B cell (primary cell): Measurements from ENCODE around the gene TIAM1. TPM values are rescaled to one million over a fixed set of nuclear protein-coding genes. Genes with fewer than 3 reads are reported as not detected.

Experiments
- ATAC-seq: fragments of 200-7000 bp; cut with Tn5 transposase; one replicate; pipeline ENCODE4 v1.10.0; 2021; ENCODE audit warnings: low read depth, mild to moderate bottlenecking, moderate number of reproducible peaks, moderate library complexity
- CTCF ChIA-PET: fragments of 350-600 bp; sonication (Branson Sonifier 250); formaldehyde crosslinking; loops from one replicate; lab custom pipeline; 2021; ENCODE audit warnings: antibody characterized with exemption, inconsistent platforms; lab: Charles Lee
- POLR2A ChIA-PET: fragments of 350-600 bp; sonication (Branson Sonifier 250); formaldehyde crosslinking; loops from one replicate; lab custom pipeline; 2021; ENCODE audit warnings: antibody characterized with exemption; lab: Charles Lee
- DNase-seq: peaks from one replicate; pipeline ENCODE4 v3.0.0; 2013
- H2AFZ ChIP-seq: 2 replicates; pipeline ENCODE4 v1.6.1; 2012; ENCODE audit warnings: mild to moderate bottlenecking, low read depth, low read length; ENCODE audit not compliant: insufficient read depth, poor library complexity, severe bottlenecking
- H3K27ac ChIP-seq, 2 donors: 1 replicate in 1 of 2; 2 replicates in 1 of 2; pipeline ENCODE4 v1.5.1; 2012 to 2013; ENCODE audit warnings: low read length in 2 of 2, mild to moderate bottlenecking in 2 of 2, moderate library complexity in 1 of 2
- H3K27me3 ChIP-seq, 4 experiments: fragments of 200-600 bp in 1 of 4; sonication (generic) in 1 of 4; replicated peaks in 1 of 4; 1 replicate in 2 of 4; 2 replicates in 2 of 4; pipeline versions ENCODE4 v1.6.1 to v1.7.0; 2013 to 2016; ENCODE audit warnings: low read length in 3 of 4, mild to moderate bottlenecking in 2 of 4, mixed read lengths in 1 of 4, moderate library complexity in 1 of 4; ENCODE audit not compliant: insufficient read depth in 4 of 4, control insufficient read depth in 3 of 4; ENCODE audit errors: control extremely low read depth in 1 of 4
- H3K36me3 ChIP-seq, 2 experiments: replicated peaks in 1 of 2; 1 replicate in 1 of 2; 2 replicates in 1 of 2; pipeline versions ENCODE4 v1.6.1 to v1.7.1; 2013; ENCODE audit warnings: low read length in 1 of 2; ENCODE audit not compliant: insufficient read depth in 2 of 2, control insufficient read depth in 1 of 2; ENCODE audit errors: control extremely low read depth in 1 of 2, extremely low read depth in 1 of 2
- H3K4me1 ChIP-seq, 2 donors: fragments of 200-600 bp in 1 of 2; sonication (generic) in 1 of 2; 1 replicate in 1 of 2; 2 replicates in 1 of 2; pipeline versions ENCODE4 v1.5.1 to v1.6.1; 2013 to 2017; ENCODE audit warnings: low read length in 2 of 2; ENCODE audit not compliant: control insufficient read depth in 2 of 2, insufficient read depth in 2 of 2
- H3K4me2 ChIP-seq: replicated peaks from 2 replicates; pipeline ENCODE3; 2012; ENCODE audit warnings: mild to moderate bottlenecking, low read depth, low read length; ENCODE audit not compliant: poor library complexity, severe bottlenecking
- H3K4me3 ChIP-seq, 5 experiments: fragments of 200-600 bp in 1 of 5; sonication (generic) in 1 of 5; 1 replicate in 3 of 5; 2 replicates in 2 of 5; pipeline versions ENCODE4 v1.5.1 to v1.7.0; 2011 to 2016; ENCODE audit warnings: low read length in 4 of 5, mild to moderate bottlenecking in 4 of 5, low read depth in 2 of 5, control low read depth in 1 of 5, moderate library complexity in 1 of 5; ENCODE audit not compliant: insufficient read depth in 1 of 5; ENCODE audit errors: control extremely low read depth in 1 of 5, extremely low read depth in 1 of 5
- H3K79me2 ChIP-seq: fragments of 200-600 bp; sonication (generic); one replicate; pipeline ENCODE4 v1.6.0; 2016; ENCODE audit warnings: low read length; ENCODE audit not compliant: control insufficient read depth, insufficient read depth
- H3K9ac ChIP-seq: fragments of 200-600 bp; sonication (generic); 2 replicates; pipeline ENCODE4 v1.6.1; 2017; ENCODE audit warnings: mild to moderate bottlenecking, low read length, moderate library complexity
- H3K9me3 ChIP-seq, 3 donors: one replicate each; pipeline versions ENCODE4 v1.6.1 to v1.7.1; 2013; ENCODE audit warnings: low read length in 2 of 3; ENCODE audit not compliant: control insufficient read depth in 2 of 3, insufficient read depth in 1 of 3; ENCODE audit errors: control extremely low read depth in 1 of 3
- H4K20me1 ChIP-seq: 2 replicates; pipeline ENCODE4 v1.6.0; 2012; ENCODE audit warnings: mild to moderate bottlenecking, low read length; ENCODE audit not compliant: insufficient read depth, control insufficient read depth, poor library complexity, severe bottlenecking
- H3K27ac Mint-ChIP-seq: one replicate; pipeline ENCODE4 v1.8.0; 2021; ENCODE audit warnings: mixed read lengths
- H3K27me3 Mint-ChIP-seq: one replicate; pipeline ENCODE4 v1.8.0; 2021; ENCODE audit warnings: mixed read lengths
- H3K4me1 Mint-ChIP-seq: one replicate; pipeline ENCODE4 v1.8.0; 2021; ENCODE audit warnings: mixed read lengths
- H3K4me3 Mint-ChIP-seq: one replicate; pipeline ENCODE4 v1.8.0; 2021; ENCODE audit warnings: mixed read lengths
- H3K9me3 Mint-ChIP-seq: one replicate; pipeline ENCODE4 v1.8.0; 2022; ENCODE audit warnings: mixed read lengths; ENCODE audit not compliant: insufficient read depth
- EZH2 ChIP-seq: IDR thresholded peaks from 2 replicates; pipeline ENCODE4 v1.6.1; 2012; ENCODE audit warnings: borderline replicate concordance, low read depth, mild to moderate bottlenecking, moderate library complexity, low read length; ENCODE audit not compliant: insufficient read depth, poor library complexity, severe bottlenecking
- WGBS: methylation state at CpG from one replicate; pipeline ENCODE4 v1.1.5; 2013; ENCODE audit warnings: missing lambda C conversion rate; ENCODE audit not compliant: insufficient coverage; 5-methylcytosine and 5-hydroxymethylcytosine counted together
- intact Hi-C: fragments of 100-400 bp; cut with micrococcal nuclease; formaldehyde crosslinking; loops from one replicate; pipeline ENCODE4 v1.10.0; 2022
- polyA plus RNA-seq: library from polyadenylated mRNA; depleted of rRNA; stranded (reverse); fragments of >200 nt; gene quantifications from 2 replicates; pipeline ENCODE4 v1.2.3, GENCODE V29; 2012
- total RNA-seq, 2 donors: library from RNA; stranded (reverse); fragments of 120-200 nt in 1 of 2; gene quantifications; 1 replicate in 1 of 2; 2 replicates in 1 of 2; pipeline versions ENCODE4 v1.2.3 to v1.2.4, GENCODE V29; 2013 to 2022
- TF ChIP-seq, protein P1 (sequence below): fragments of 200-600 bp; IDR thresholded peaks from one replicate; pipeline ENCODE4 v1.8.0; 2022; ENCODE audit warnings: antibody characterized with exemption, mild to moderate bottlenecking

TIAM1 gene
- total and polyA plus RNA-seq, 2 donors (not counting 1 experiment from before 2014, with no cell fraction given): 0.51 to 1.0 TPM

GRCh38 chr21:31332525-31332924 lies 11.5 kb downstream of the TIAM1 start:
- peaks cover 3% of the 10 kb centered on the region for H3K4me1 Mint-ChIP-seq
- no peaks in the 10 kb centered on the region for H4K20me1 ChIP-seq
- DNase-seq: no peak
- peaks cover 4% of the 10 kb centered on the region for H3K27me3 Mint-ChIP-seq
- H3K36me3 ChIP-seq: no peaks in the 10 kb centered on the region
- H3K27ac ChIP-seq: no peak overlapping the region
- ChIA-PET CTCF (interaction anchor here (1.5 kb wide), 1 partner anchor 248 kb away, joined by 4 read pairs; no protein-coding TSS in a partner anchor), POLR2A (no interaction called here)
- TF ChIP-seq, protein P1, sequence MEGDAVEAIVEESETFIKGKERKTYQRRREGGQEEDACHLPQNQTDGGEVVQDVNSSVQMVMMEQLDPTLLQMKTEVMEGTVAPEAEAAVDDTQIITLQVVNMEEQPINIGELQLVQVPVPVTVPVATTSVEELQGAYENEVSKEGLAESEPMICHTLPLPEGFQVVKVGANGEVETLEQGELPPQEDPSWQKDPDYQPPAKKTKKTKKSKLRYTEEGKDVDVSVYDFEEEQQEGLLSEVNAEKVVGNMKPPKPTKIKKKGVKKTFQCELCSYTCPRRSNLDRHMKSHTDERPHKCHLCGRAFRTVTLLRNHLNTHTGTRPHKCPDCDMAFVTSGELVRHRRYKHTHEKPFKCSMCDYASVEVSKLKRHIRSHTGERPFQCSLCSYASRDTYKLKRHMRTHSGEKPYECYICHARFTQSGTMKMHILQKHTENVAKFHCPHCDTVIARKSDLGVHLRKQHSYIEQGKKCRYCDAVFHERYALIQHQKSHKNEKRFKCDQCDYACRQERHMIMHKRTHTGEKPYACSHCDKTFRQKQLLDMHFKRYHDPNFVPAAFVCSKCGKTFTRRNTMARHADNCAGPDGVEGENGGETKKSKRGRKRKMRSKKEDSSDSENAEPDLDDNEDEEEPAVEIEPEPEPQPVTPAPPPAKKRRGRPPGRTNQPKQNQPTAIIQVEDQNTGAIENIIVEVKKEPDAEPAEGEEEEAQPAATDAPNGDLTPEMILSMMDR: no peak
- no peak for TF ChIP-seq EZH2
- no peak overlapping the region for H2AFZ ChIP-seq
- H3K4me1 ChIP-seq: no peaks in the 10 kb centered on the region
- no peak overlapping the region for H3K4me3 Mint-ChIP-seq
- intact Hi-C loops: no loop called here
- H3K9ac ChIP-seq: no peak overlapping the region
- no peaks in the 10 kb centered on the region for H3K27me3 ChIP-seq
- no peak overlapping the region for H3K4me3 ChIP-seq
- no peak overlapping the region for H3K4me2 ChIP-seq
- H3K9me3 ChIP-seq: peaks cover 0 to 10% (median 0%) of the 10 kb centered on the region in 3 donors
- no CpG with 5 or more reads among the region's 2 CpGs for WGBS
- ATAC-seq: no peak
- no peaks in the 10 kb centered on the region for H3K79me2 ChIP-seq
- H3K9me3 Mint-ChIP-seq: peaks cover 3% of the 10 kb centered on the region
- no peak overlapping the region for H3K27ac Mint-ChIP-seq

- POLR2A ChIA-PET: no interaction called here
- Mint-ChIP-seq H3K4me1 (peaks cover 12% of the 10 kb centered on the region), H3K27ac (no peak overlapping the region), H3K9me3 (peaks cover 3% of the 10 kb centered on the region), H3K4me3 (no peak overlapping the region), H3K27me3 (no peaks in the 10 kb centered on the region)
- WGBS: 50% methylated on average over 2 of the region's 2 CpGs
- Histone ChIP-seq H3K4me3 (no peak overlapping the region), H3K79me2 (no peaks in the 10 kb centered on the region), H2AFZ (no peak overlapping the region), H3K27me3 (no peaks in the 10 kb centered on the region), H3K36me3 (no peaks in the 10 kb centered on the region), H3K27ac (no peak overlapping the region), H3K4me1 (peaks cover 10 to 11% of the 10 kb centered on the region in 2 donors), H3K9me3 (peaks cover 0 to 10% (median 0%) of the 10 kb centered on the region in 3 donors), H4K20me1 (no peaks in the 10 kb centered on the region), H3K4me2 (no peak overlapping the region), H3K9ac (no peak overlapping the region)
- no peak for DNase-seq
- intact Hi-C loops: no loop called here
- CTCF ChIA-PET: no interaction called here
- TF ChIP-seq EZH2: no peak
- TF ChIP-seq, protein P1: no peak
- no peak for ATAC-seq
Observed at GRCh38 chr21:31331231-31331630, 12.8 kb downstream of the TIAM1 start.
